ENCODE results near the gene WASL.
"Not testable (repeated sequence)": the region's sequence is repeated elsewhere in the genome, so short reads cannot be mapped to it uniquely, and the experiment has no call there.

The WASL gene

DNA sequence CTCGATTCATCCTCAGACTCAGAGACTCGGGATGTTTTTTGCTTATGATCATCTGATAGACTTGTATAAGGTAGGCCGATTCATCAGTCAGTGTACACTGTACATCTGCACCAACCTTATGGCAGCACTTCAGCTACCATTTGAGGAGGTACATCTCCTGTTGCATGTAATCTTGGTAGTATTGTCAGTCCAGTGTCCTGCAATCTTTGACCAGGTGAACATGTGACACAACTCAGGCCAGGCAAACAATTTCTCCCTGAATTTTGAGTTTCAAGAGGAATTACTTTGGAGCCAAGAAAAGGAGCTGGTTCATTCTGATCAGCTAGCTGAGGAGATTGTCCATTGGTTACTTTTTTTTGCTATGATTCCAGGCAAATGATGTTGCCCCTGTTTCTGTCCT is 19.7 kb upstream of the WASL start:
- DNase-seq: no peak

- no peak for DNase-seq
These were observed 14.4 kb upstream of the WASL start for GRCh38 chr7:123763191-123763661.

DNA sequence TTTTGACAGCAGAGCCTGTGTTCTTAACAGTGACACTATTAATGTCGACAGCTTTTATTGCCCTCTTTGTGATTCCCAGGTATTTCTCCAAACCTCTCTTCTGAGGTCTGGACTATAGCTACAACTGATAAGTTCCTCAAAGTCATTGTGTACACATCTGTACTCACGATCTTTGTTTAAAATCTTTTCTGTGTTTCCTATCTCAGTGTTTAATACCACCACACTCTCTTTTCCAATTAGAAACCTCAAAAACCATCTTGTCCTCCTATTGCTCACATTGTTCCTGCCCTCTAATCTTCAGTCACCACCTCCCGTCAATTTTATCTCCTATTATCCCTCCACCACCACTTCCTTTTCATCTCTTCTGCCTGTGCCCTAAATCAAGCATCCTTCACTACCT is 12.9 kb upstream of the WASL start:
- no peak for DNase-seq

- DNase-seq: no peak
These were observed 8.3 kb upstream of the WASL start for GRCh38 chr7:123757095-123757494.

GRCh38 chr7:123755338-123755737 is 6.5 kb upstream of the WASL start:
- DNase-seq: no peak

- DNase-seq: no peak
These were observed 5.6 kb upstream of the WASL start for GRCh38 chr7:123754271-123754871.

DNA sequence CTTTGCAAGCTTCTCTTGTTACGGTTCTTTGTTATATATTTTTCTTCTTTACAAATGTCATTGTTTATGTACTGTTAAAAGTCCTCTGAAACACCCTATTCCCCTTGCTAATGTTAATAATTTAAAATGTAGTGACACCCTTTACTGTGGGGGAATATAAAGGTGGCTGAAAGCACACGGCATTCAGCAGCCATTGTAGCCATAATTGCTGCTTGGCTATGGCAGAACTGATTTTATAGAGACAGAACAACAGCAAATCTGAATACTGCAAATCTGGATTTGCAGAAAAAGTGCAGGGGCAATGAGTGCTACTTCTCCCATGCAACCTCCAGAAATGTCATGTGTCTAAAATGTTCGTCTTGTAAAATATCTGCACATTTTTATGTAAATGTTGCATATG is 3.7 kb upstream of the WASL start:
- no peak for DNase-seq

DNA sequence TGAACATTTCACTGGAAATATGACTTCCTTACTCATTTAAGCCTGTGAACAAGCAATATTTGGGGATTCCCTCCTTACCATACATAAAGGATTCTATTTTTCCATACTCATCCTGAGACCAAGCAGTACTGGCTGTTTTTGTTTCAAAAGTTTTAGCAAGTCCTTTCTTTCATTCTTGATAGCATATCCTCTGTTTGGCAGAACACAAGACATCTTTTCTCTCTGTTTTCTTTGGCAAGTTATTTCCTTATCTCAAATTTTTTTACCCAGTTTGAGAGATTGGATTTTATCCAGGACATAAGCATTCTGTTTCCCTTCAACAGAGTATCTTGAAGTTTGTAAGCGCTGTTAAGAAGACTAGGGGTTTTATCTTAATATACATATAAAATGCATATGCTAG is 3.0 kb upstream of the WASL start:
- peak; percentile 56 for DNase-seq

DNA sequence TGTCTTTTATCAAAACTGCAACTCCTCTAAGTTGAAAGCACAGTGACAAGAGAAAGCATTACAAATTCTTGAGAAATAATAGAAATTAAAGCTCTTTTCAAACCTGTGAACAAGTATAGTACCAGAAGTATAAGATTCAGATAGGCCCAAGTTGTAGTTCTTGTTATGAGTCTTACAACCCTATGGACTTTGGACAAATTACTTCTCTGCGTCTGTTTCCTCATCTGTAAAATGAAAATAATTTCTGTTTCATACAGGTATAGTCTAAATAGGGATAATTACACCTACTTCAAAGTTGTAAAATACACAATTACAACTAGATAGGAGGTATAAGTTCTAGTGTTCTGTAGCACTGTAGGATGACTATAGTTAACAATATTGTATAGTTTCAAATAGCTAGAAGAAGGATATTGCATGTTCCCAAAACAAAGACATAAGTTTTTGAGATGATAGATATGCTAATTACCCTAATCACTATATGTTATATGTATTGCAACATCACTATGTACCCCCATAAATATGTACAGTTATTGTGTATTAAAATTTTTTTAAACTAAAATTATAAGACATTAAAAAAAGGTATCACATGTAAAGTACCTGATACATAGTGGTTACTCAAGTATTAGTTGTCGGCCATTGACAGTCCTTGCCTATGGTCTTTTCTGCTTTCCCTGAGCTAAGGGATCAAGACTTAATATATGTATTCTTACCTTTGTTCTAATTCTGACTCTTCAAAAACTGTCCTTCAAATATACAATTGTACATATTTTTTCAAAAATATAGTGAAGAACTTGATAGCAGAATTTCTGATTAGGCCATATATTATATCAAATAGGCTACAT is 1.8 kb upstream of the WASL start:
- no peak for DNase-seq

GRCh38 chr7:123749537-123749857 is 694 bp upstream of the WASL start:
- no peak for DNase-seq

GRCh38 chr7:123748171-123748733 is 551 bp downstream of the WASL start:
- DNase-seq: no peak

DNA sequence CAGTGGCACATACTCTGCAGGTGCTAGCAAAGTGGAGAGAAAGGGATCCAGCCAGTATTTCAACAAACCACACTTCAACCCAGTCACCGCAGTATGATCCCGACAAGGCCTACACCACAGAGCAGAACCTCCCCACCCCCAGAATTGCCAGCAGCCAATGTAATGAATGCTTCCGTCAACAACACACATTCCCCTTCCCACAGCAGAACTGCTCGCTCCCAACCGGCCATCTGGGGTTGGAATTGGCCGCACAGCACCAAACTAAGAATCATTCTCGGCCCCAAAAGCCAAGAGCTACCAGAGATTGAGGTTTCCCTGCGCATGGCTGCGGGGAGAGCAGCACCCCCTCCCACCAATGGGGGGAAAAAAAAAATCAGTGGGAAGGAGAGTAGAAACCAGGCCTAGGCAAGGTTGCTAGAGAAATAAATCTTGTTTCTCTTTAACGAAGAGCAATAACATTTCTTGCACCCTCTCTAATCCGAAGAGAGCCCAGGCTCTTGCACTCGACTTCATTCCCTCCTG is 1.1 kb downstream of the WASL start:
- peak; percentile 47 for DNase-seq

DNA sequence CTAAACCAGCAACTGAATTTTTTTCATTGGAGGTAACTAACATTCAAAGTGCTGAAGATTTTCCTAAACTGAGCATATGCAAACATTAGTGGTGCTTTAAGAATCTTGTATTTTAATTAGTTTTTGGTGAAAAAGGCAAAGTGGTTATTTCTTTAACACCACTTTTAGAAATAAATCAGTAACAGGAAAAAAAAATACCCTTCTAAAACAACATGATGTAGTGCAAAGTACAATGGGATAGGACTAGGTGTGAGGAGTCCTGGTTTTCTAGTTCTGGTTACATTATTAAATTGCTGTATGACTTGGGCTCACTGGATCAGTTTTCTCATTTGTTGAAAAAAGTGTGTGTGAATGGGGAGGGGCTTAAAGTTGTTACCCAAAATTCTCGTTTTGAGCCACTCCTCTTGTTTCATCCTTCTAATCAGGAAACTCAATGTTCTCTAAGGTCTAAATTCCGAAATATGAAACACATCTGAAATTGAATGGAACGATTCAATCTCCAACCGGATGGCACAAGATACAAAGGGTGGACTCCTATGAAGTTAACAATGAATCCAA is 1.8 kb downstream of the WASL start:
- no peak for DNase-seq

DNA sequence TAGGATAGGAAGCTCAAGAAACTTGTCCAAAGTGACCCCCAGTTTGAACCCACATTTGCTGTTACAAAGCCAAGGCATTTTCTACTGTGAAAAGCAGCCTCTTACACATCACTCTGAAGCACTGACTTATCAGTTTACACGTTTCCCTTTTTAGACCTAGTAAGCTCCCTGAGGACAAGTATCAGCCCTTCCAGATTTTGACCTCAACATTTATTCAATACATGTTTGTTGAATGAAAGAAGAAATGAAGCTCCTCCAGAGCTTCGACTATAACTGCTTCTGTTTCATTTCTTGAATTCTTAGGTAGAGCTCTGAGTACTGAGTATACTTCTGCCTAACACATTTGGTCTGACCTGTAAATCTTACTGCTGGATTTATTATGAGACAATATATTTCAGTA is 2.7 kb downstream of the WASL start:
- no peak for DNase-seq

DNA sequence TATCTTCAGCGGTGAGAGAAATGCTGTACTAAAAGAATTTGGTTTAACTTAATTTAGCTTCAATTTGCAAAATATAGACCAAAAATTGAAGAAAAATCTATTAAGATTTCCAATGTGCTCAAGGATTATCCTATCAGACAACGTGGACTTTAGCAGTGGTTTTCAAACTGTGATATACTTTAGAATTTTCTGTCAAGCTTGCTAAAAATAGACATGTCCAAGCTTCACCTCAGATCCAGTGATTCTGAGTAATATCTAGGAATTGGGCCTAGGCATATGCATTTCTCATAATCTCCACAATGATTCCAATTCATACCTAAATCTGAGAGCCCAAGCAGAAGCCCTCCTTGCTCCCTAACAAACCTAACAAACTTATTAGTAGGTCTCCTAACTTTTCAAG is 3.4 kb downstream of the WASL start:
- no peak for DNase-seq

DNA sequence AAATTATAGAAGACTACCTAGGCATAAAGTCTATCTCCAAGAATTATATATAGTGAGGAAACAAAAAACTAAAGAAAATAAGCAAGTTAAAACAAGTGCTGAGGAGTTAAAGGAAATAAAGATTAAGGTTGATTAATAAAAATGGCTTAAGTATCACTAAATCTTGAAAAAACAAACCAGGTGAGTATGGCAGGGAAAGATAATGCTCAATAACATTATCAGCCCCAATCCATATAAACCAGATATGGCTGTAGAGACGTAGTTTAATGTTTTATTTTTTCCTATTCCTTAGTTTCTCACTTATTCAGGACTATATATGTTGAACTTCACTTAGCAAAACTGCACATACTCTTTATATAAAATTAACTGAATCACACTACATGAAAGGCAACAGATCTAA is 4.4 kb downstream of the WASL start:
- DNase-seq: no peak

- no peak for DNase-seq
These were observed 6.9 kb downstream of the WASL start for GRCh38 chr7:123741940-123742339.

GRCh38 chr7:123738808-123739207 is 10.0 kb downstream of the WASL start:
- no peak for DNase-seq

- DNase-seq: no peak
These were observed 10.4 kb downstream of the WASL start for GRCh38 chr7:123738356-123738755.

- not testable (repeated sequence) for DNase-seq
These were observed 11.6 kb downstream of the WASL start for GRCh38 chr7:123737168-123737674.

GRCh38 chr7:123735539-123735938 is 13.3 kb downstream of the WASL start:
- DNase-seq: no peak

- no peak for DNase-seq
These were observed 14.3 kb downstream of the WASL start for GRCh38 chr7:123734498-123734897.

DNA sequence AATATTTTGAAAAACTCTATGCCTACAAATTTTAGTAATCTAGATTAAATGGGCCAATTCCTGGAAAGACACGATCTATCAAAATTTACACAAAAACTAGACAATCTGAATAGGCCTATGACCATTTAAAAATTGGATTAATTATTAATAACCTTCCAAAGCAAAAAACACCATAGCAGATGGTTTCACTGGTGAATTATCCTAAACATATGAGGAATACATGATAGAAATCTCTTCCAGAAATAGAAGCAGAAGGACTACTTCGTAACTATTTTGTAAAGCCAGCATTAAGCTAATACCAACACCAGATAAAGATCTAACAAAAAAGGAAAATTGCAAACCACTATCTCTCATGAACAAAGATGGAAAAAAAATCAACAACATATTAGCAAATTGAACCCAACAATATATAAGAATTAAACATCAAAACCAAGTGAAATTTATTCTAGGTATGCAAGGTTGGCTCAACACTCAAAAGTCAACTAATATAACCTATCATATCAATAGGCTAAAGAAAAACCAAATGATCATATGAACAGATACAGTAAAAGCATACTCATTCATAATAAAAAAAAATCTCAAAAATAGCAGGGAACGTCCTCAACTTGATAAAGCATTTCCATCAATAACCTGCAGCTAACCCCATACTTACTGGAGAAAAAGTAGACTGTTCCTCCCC is 16.3 kb downstream of the WASL start:
- DNase-seq: no peak
